Measurements from ENCODE around the gene F2RL2. TPM values are rescaled to one million over a fixed set of nuclear protein-coding genes. Genes with fewer than 3 reads are reported as not detected.

The F2RL2 gene
- total and polyA plus RNA-seq, 4 experiments from 2014 or later: 0.50 to 1.00 TPM; not detected in 2

DNA sequence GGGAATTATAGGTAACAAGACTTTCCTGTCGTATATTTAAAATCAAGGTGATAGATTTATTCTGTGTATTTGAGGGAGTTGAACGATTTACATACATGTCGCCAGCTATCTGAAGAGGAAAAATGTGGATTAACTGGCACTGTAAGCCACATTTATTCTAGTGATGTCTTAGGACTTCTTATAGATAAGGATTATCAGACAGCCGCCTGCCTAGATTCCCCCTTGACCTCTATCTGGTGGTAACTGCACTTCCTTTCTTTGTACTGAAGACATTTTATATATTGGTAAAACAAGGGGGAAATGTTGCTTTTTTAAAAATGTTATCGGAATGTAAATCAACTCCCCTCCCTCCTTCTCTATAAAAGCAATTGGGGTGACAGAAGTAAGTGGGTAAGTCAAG lies 39.3 kb upstream of the F2RL2 start:
- H3K27ac Mint-ChIP-seq: peak overlapping the region in 2 of 7 donors; percentile 24 to 31

DNA sequence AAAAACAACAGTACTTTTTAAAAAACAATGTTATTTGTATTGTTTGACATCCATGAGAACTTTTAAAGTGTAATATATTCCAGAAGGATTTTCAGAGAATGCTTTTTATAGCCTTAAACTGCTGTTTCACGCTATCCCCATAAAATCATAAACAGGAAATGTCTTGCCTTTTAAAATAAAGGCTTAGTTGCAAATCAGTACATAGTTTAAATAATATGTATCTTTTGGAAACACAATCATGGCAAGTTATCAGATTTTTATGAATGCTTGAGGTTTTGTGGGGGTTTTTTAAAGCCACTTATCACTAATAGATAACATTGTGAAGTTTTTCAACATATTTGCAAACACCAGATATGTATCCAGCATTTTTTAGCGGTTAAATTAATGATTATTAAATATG lies 37.2 kb upstream of the F2RL2 start:
- POLR2A ChIA-PET (ENCODE audit: partially characterized antibody): interaction anchor here (0.7 kb wide), 1 partner anchor 84 kb away, joined by 5 read pairs; no protein-coding TSS in a partner anchor
- H3K4me3 Mint-ChIP-seq: no peak overlapping the region
- intact Hi-C loops (cut with micrococcal nuclease): no loop called here

More for the DNA sequence above, 39.3 kb upstream of the F2RL2 start:
- H3K27me3 ChIP-seq (ENCODE audit: insufficient read depth, low read length): no peaks in the 10 kb centered on the region
- POLR2A ChIA-PET (ENCODE audit: partially characterized antibody): no interaction called here
- Mint-ChIP-seq H3K36me3 (peaks cover 65 to 89% of the 10 kb centered on the region in 2 donors), H3K4me1 (peaks cover 0 to 1% (median 0%) of the 10 kb centered on the region in 4 donors), H3K27me3 (no peaks in the 10 kb centered on the region), H3K4me3 (no peak overlapping the region), H3K9me3 (peaks cover 0 to 2% (median 0%) of the 10 kb centered on the region in 8 donors)
- H3K27ac ChIP-seq (ENCODE audit: low read depth, low read length): no peak overlapping the region
- no peak for DNase-seq
- CTCF ChIA-PET (ENCODE audit: partially characterized antibody): interaction anchor here (1.0 kb wide), 2 partner anchors 21 to 112 kb away, joined by 3 read pairs; no protein-coding TSS in a partner anchor
- no peaks in the 10 kb centered on the region for H3K4me1 ChIP-seq (ENCODE audit: insufficient read depth, low read length)
- peaks cover 74% of the 10 kb centered on the region for H3K36me3 ChIP-seq (ENCODE audit: insufficient read depth, low read length)
- no peaks in the 10 kb centered on the region for H3K9me3 ChIP-seq (ENCODE audit: control insufficient read depth in 1 of 2, low read length in 2 of 2)
- no peak overlapping the region for H3K4me3 ChIP-seq (ENCODE audit: low read length in 2 of 2)
- intact Hi-C loops (cut with micrococcal nuclease): no loop called here

DNA sequence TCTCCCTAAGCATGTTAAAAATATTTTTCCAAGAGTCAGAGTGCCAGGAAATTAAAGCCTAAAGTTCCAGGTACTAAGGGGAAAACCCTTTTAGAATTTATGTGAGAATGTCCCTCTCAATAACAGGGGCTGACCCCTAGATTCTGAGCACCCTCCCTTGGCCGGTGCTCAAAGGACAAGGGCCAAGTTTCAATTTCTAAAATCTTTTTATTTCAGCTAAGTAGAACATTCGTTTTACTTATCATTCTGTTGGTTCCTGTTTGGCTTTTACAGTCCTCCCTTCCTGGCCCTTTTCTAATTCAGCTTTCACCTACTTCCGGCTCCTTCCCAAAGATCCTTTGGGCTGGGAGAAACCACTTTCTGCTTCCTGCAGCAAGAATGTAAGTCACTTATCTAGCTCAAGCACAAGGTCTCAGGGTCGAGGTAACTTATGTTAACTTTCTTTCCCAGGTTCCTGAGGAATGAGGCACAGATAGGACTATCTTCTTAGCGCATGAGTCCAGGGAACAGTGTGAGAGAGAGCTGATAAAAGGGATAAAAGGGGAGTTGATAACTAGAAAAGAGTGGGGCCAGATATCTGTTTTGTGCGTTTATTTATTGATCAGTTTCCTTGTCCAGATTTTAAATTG lies 34.6 kb upstream of the F2RL2 start:
- Mint-ChIP-seq H3K27me3 (no peaks in the 10 kb centered on the region), H3K4me3 (no peak overlapping the region), H3K4me1 (peaks cover 0 to 2% (median 0%) of the 10 kb centered on the region in 4 donors), H3K9me3 (peaks cover 0 to 2% (median 0%) of the 10 kb centered on the region in 8 donors), H3K27ac (peak overlapping the region in 4 of 7 donors; percentile 51 to 64 (median 52)), H3K36me3 (peaks cover 58 to 79% of the 10 kb centered on the region in 2 donors)
- Histone ChIP-seq H3K27ac (ENCODE audit: low read depth, low read length) (no peak overlapping the region), H3K4me1 (ENCODE audit: insufficient read depth, low read length) (no peaks in the 10 kb centered on the region), H3K4me3 (ENCODE audit: low read length in 2 of 2) (no peak overlapping the region), H3K9me3 (ENCODE audit: control insufficient read depth in 1 of 2, low read length in 2 of 2) (no peaks in the 10 kb centered on the region), H3K27me3 (ENCODE audit: insufficient read depth, low read length) (no peaks in the 10 kb centered on the region), H3K36me3 (ENCODE audit: insufficient read depth, low read length) (peaks cover 66% of the 10 kb centered on the region)
- no peak for DNase-seq
- intact Hi-C loops (cut with micrococcal nuclease): no loop called here
- CTCF ChIA-PET (ENCODE audit: partially characterized antibody): interaction anchor here (1.3 to 2.3 kb wide), 2 partner anchors 17 to 117 kb away, joined by 6 to 7 read pairs; no protein-coding TSS in a partner anchor
- POLR2A ChIA-PET (ENCODE audit: partially characterized antibody): no interaction called here

More for the DNA sequence above, 37.2 kb upstream of the F2RL2 start:
- Histone ChIP-seq H3K4me1 (ENCODE audit: insufficient read depth, low read length) (no peaks in the 10 kb centered on the region), H3K36me3 (ENCODE audit: insufficient read depth, low read length) (peaks cover 67% of the 10 kb centered on the region), H3K27ac (ENCODE audit: low read depth, low read length) (no peak overlapping the region), H3K9me3 (ENCODE audit: control insufficient read depth in 1 of 2, low read length in 2 of 2) (no peaks in the 10 kb centered on the region), H3K4me3 (ENCODE audit: low read length in 2 of 2) (no peak overlapping the region), H3K27me3 (ENCODE audit: insufficient read depth, low read length) (no peaks in the 10 kb centered on the region)
- Mint-ChIP-seq H3K4me1 (peaks cover 0 to 1% (median 0%) of the 10 kb centered on the region in 4 donors), H3K9me3 (peaks cover 0 to 2% (median 0%) of the 10 kb centered on the region in 8 donors), H3K27ac (peak overlapping the region in 1 of 7 donors; percentile 14), H3K27me3 (no peaks in the 10 kb centered on the region), H3K36me3 (peaks cover 60 to 84% of the 10 kb centered on the region in 2 donors)
- DNase-seq: no peak
- CTCF ChIA-PET (ENCODE audit: partially characterized antibody): no interaction called here

DNA sequence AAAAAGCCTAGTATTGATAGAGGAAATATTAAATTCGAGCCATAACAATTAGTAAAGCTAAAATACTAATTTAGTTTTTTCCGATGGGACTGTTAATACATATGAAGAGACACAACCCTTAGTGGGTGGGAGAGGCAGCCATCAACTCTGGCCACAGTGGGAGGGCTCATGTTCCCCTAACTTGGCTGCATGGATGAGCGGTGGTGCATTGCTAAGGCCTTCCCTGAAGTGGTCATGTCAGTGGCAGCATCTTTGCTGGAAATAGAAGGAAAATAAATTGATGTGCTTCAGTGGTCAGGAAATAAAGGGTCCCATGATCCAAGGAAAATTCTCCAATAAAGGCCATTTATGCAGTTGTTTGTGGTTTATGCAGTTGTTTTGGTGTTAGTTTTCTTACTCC lies 33.9 kb upstream of the F2RL2 start:
- Histone ChIP-seq H3K27me3 (ENCODE audit: insufficient read depth, low read length) (no peaks in the 10 kb centered on the region), H3K9me3 (ENCODE audit: control insufficient read depth in 1 of 2, low read length in 2 of 2) (no peaks in the 10 kb centered on the region), H3K27ac (ENCODE audit: low read depth, low read length) (no peak overlapping the region), H3K36me3 (ENCODE audit: insufficient read depth, low read length) (peaks cover 63% of the 10 kb centered on the region), H3K4me1 (ENCODE audit: insufficient read depth, low read length) (no peaks in the 10 kb centered on the region), H3K4me3 (ENCODE audit: low read length in 2 of 2) (no peak overlapping the region)
- intact Hi-C loops (cut with micrococcal nuclease): no loop called here
- Mint-ChIP-seq H3K4me1 (peaks cover 0 to 2% (median 0%) of the 10 kb centered on the region in 4 donors), H3K27ac (peak overlapping the region in 2 of 7 donors; percentile 42 to 52), H3K9me3 (peaks cover 0 to 2% (median 0%) of the 10 kb centered on the region in 8 donors), H3K27me3 (no peaks in the 10 kb centered on the region), H3K4me3 (no peak overlapping the region), H3K36me3 (peaks cover 56 to 76% of the 10 kb centered on the region in 2 donors)
- POLR2A ChIA-PET (ENCODE audit: partially characterized antibody): no interaction called here
- DNase-seq: no peak
- CTCF ChIA-PET (ENCODE audit: partially characterized antibody): interaction anchor here (2.3 kb wide), 1 partner anchor 17 kb away, joined by 7 read pairs; no protein-coding TSS in a partner anchor

DNA sequence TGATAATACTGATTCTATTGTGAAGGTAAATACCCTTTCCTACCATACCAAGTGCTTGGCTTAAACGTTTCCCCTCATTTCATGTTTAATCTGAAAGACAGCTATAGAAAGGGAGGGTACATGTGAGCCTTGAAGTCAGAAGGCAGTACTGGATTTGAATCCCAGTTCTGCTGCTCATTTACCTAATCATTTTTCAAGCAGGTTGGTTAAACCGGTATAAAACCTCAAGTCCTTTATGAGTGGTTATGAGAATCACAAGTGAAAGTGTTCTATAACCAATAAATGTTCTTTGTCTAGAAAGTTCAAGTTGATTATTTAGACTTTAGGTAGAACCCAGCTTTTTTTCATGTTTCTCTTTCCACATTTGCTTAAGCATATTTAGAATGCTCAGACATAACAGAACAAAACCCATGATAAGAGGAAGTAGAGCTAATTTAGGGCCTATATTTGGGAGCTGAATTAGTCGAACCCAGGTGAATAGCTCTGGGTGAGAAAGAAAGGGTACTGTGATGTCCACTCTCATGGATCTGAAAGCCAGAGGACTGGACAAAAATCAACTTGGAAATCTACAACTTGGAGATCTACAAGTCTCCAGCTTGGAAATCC lies 29.7 kb upstream of the F2RL2 start:
- Mint-ChIP-seq H3K27me3 (no peaks in the 10 kb centered on the region), H3K36me3 (peaks cover 65 to 75% of the 10 kb centered on the region in 2 donors), H3K9me3 (peaks cover 0 to 19% (median 13%) of the 10 kb centered on the region in 8 donors), H3K4me3 (no peak overlapping the region), H3K4me1 (peaks cover 0 to 6% (median 2%) of the 10 kb centered on the region in 4 donors), H3K27ac (peak overlapping the region in 1 of 7 donors; percentile 18)
- ChIA-PET POLR2A (ENCODE audit: partially characterized antibody) (no interaction called here), CTCF (ENCODE audit: partially characterized antibody) (interaction anchor here (0.6 to 1.5 kb wide), 4 partner anchors 9 to 124 kb away, joined by 3 to 7 read pairs (median 3); no protein-coding TSS in a partner anchor)
- peaks cover 0 to 5% of the 10 kb centered on the region in 2 donors for H3K9me3 ChIP-seq (ENCODE audit: control insufficient read depth in 1 of 2, low read length in 2 of 2)
- H3K27me3 ChIP-seq (ENCODE audit: insufficient read depth, low read length): no peaks in the 10 kb centered on the region
- H3K27ac ChIP-seq (ENCODE audit: low read depth, low read length): no peak overlapping the region
- H3K4me3 ChIP-seq (ENCODE audit: low read length in 2 of 2): no peak overlapping the region
- intact Hi-C loops (cut with micrococcal nuclease): no loop called here
- DNase-seq: no peak
- H3K36me3 ChIP-seq (ENCODE audit: insufficient read depth, low read length): peaks cover 45% of the 10 kb centered on the region
- H3K4me1 ChIP-seq (ENCODE audit: insufficient read depth, low read length): no peaks in the 10 kb centered on the region

DNA sequence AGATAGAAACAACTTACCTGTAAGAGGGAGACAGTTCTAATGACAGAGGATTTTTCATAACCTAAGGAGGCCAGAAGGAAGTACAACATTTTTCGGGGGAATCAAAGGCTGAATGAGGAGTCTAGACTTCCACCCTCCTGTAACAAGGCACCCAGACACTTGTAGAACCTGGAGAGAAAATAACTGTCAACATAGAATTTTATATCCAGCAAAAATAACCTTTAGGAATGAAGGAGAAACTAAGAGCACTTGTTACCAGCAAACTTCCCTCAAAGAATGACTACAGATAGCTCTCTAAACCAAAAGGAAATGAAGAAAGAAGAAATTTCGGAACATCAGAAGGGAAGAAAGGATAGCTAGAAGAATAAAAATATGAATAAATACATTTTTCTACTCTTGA lies 25.9 kb upstream of the F2RL2 start:
- no peaks in the 10 kb centered on the region for H3K27me3 Mint-ChIP-seq
- POLR2A ChIA-PET (ENCODE audit: partially characterized antibody): interaction anchor here (1.6 kb wide), 1 partner anchor 106 kb away, joined by 3 read pairs; no protein-coding TSS in a partner anchor
- H3K9me3 Mint-ChIP-seq: peaks cover 0 to 22% (median 16%) of the 10 kb centered on the region in 8 donors
- Histone ChIP-seq H3K27ac (ENCODE audit: low read depth, low read length) (no peak overlapping the region), H3K4me3 (ENCODE audit: low read length in 2 of 2) (no peak overlapping the region), H3K9me3 (ENCODE audit: control insufficient read depth in 1 of 2, low read length in 2 of 2) (peaks cover 0 to 5% of the 10 kb centered on the region in 2 donors), H3K27me3 (ENCODE audit: insufficient read depth, low read length) (no peaks in the 10 kb centered on the region), H3K4me1 (ENCODE audit: insufficient read depth, low read length) (no peaks in the 10 kb centered on the region), H3K36me3 (ENCODE audit: insufficient read depth, low read length) (peaks cover 36% of the 10 kb centered on the region)
- peaks cover 0 to 6% (median 1%) of the 10 kb centered on the region in 4 donors for H3K4me1 Mint-ChIP-seq
- no peak for DNase-seq
- H3K36me3 Mint-ChIP-seq: peaks cover 75 to 76% of the 10 kb centered on the region in 2 donors
- no peak overlapping the region for H3K4me3 Mint-ChIP-seq
- CTCF ChIA-PET (ENCODE audit: partially characterized antibody): interaction anchor here (1.0 kb wide), 1 partner anchor 126 kb away, joined by 3 read pairs; no protein-coding TSS in a partner anchor
- H3K27ac Mint-ChIP-seq: peak overlapping the region in 1 of 7 donors; percentile 81
- intact Hi-C loops (cut with micrococcal nuclease): no loop called here

DNA sequence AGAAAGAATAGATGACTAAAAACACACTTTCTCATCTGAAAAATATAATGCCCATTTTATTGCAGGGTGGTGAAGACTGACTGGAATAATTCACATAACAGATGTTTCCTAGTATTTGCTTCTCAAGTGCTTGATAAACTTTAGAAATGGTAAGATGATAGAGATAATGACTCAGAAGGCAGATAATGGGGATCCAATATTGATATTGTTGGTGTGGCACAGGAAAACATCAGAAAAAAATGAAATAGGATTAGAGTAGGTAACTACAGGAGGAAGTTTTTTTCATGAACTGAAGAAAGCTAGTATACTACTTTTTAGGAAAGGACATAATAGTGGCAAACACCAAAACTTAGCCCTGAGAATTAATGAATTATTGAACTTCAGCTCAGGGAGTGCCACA lies 20.2 kb upstream of the F2RL2 start:
- Mint-ChIP-seq H3K27me3 (no peaks in the 10 kb centered on the region), H3K36me3 (peaks cover 70 to 86% of the 10 kb centered on the region in 2 donors), H3K27ac (peak overlapping the region in 1 of 7 donors; percentile 58), H3K4me3 (no peak overlapping the region), H3K9me3 (peaks cover 0 to 12% (median 7%) of the 10 kb centered on the region in 8 donors), H3K4me1 (peaks cover 0 to 3% (median under 1%) of the 10 kb centered on the region in 4 donors)
- H3K36me3 ChIP-seq (ENCODE audit: insufficient read depth, low read length): peaks cover 41% of the 10 kb centered on the region
- intact Hi-C loops (cut with micrococcal nuclease): no loop called here
- H3K4me1 ChIP-seq (ENCODE audit: insufficient read depth, low read length): no peaks in the 10 kb centered on the region
- H3K27ac ChIP-seq (ENCODE audit: low read depth, low read length): no peak overlapping the region
- H3K4me3 ChIP-seq (ENCODE audit: low read length in 2 of 2): no peak overlapping the region
- CTCF ChIA-PET (ENCODE audit: partially characterized antibody): interaction anchor here (0.7 to 2.5 kb wide), 4 partner anchors 10 to 131 kb away, joined by 3 to 9 read pairs (median 3); no protein-coding TSS in a partner anchor
- H3K27me3 ChIP-seq (ENCODE audit: insufficient read depth, low read length): no peaks in the 10 kb centered on the region
- DNase-seq: no peak
- no peaks in the 10 kb centered on the region for H3K9me3 ChIP-seq (ENCODE audit: control insufficient read depth in 1 of 2, low read length in 2 of 2)
- POLR2A ChIA-PET (ENCODE audit: partially characterized antibody): no interaction called here

All from CD4-positive, alpha-beta memory T cell (primary cell).